AG04450 (cell line): Measurements from ENCODE around the gene TRIM22. TPM values are rescaled to one million over a fixed set of nuclear protein-coding genes. Genes with fewer than 3 reads are reported as not detected.

Experiments
- CTCF ChIA-PET: fragments of 300-600, 350-600 bp; formaldehyde crosslinking; extraction: SDS; loops from one replicate; lab custom pipeline; 2022; ENCODE audit warnings: antibody characterized with exemption, inconsistent platforms; lab: Charles Lee
- POLR2A ChIA-PET: fragments of 350-600 bp; formaldehyde crosslinking; extraction: SDS; loops from one replicate; lab custom pipeline; 2021; ENCODE audit warnings: antibody characterized with exemption, inconsistent platforms; lab: Yijun Ruan, JAX
- DNase-seq: peaks from one replicate; pipeline ENCODE4 v3.0.0-alpha.2; 2011; ENCODE audit warnings: low read depth, low spot score
- H3K27ac ChIP-seq: one replicate; pipeline ENCODE4 v1.5.1; 2012; ENCODE audit warnings: low read depth, low read length, control low read depth
- H3K27me3 ChIP-seq: one replicate; pipeline ENCODE4 v1.6.0; 2012; ENCODE audit warnings: low read length; ENCODE audit not compliant: control insufficient read depth, insufficient read depth
- H3K4me3 ChIP-seq: 2 replicates; pipeline ENCODE4 v1.5.1; 2011; ENCODE audit warnings: mild to moderate bottlenecking, low read depth, low read length, control low read depth
- H3K9me3 ChIP-seq: 2 replicates; pipeline ENCODE4 v1.5.1; 2012; ENCODE audit warnings: low read length; ENCODE audit not compliant: control insufficient read depth, insufficient read depth
- CTCF ChIP-seq: IDR thresholded peaks from 2 replicates; pipeline ENCODE4 v1.5.1; 2011; ENCODE audit warnings: low read depth, low read length, control low read depth, inconsistent platforms
- polyA plus RNA-seq: library from polyadenylated mRNA; depleted of rRNA; stranded (reverse); fragments of >200 nt; gene quantifications from 2 replicates; pipeline ENCODE4 v1.2.3, GENCODE V29; 2011

TRIM22 gene
- polyA plus RNA-seq, 1 experiment = 100 TPM

GRCh38 chr11:5726351-5726750, 36.8 kb downstream of the TRIM22 start:
- CTCF ChIA-PET = no interaction called here

GRCh38 chr11:5727691-5728090, 38.1 kb downstream of the TRIM22 start:
- no peak for TF ChIP-seq CTCF
- ChIA-PET CTCF (interaction anchor here (1.4 kb wide), 1 partner anchor 22 kb away, joined by 4 read pairs; no protein-coding TSS in a partner anchor), POLR2A (no interaction called here)
- Histone ChIP-seq H3K27me3 (peaks cover 3% of the 10 kb centered on the region), H3K27ac (no peak overlapping the region), H3K9me3 (no peaks in the 10 kb centered on the region), H3K4me3 (no peak overlapping the region)
- DNase-seq = no peak

More at GRCh38 chr11:5726351-5726750, 36.8 kb downstream of the TRIM22 start:
- TF ChIP-seq CTCF = no peak
- DNase-seq = no peak
- no peak overlapping the region for H3K4me3 ChIP-seq
- POLR2A ChIA-PET = no interaction called here
- H3K27ac ChIP-seq = no peak overlapping the region
- H3K27me3 ChIP-seq = peaks cover 3% of the 10 kb centered on the region
- H3K9me3 ChIP-seq = no peaks in the 10 kb centered on the region

GRCh38 chr11:5736396-5736795, 46.8 kb downstream of the TRIM22 start, which contains the start of gene OR56B1:
Gene OR56B1, plus strand, starts transcription at chr11:5736448. Its CDS starts 69 bp downstream, at chr11:5736517.
- no peak for TF ChIP-seq CTCF
- POLR2A ChIA-PET = no interaction called here
- Histone ChIP-seq H3K27me3 (no peaks in the 10 kb centered on the region), H3K27ac (no peak within 1 kb of the TSS), H3K4me3 (no peak within 1 kb of the TSS), H3K9me3 (no peaks in the 10 kb centered on the region)
- DNase-seq = no peak
- CTCF ChIA-PET = interaction anchor here (0.6 kb wide), 1 partner anchor 37 kb away, joined by 3 read pairs; no protein-coding TSS in a partner anchor

GRCh38 chr11:5737091-5737490, 47.5 kb downstream of the TRIM22 start:
- Histone ChIP-seq H3K27me3 (no peaks in the 10 kb centered on the region), H3K9me3 (no peaks in the 10 kb centered on the region), H3K27ac (no peak overlapping the region), H3K4me3 (no peak overlapping the region)
- POLR2A ChIA-PET = no interaction called here
- TF ChIP-seq CTCF = no peak
- peak; percentile 2 for DNase-seq
- CTCF ChIA-PET = no interaction called here

GRCh38 chr11:5737670-5738392, 48.2 kb downstream of the TRIM22 start:
- Histone ChIP-seq H3K4me3 (no peak overlapping the region), H3K27me3 (no peaks in the 10 kb centered on the region), H3K9me3 (no peaks in the 10 kb centered on the region), H3K27ac (no peak overlapping the region)
- DNase-seq = no peak
- TF ChIP-seq CTCF = no peak
- POLR2A ChIA-PET = no interaction called here
- CTCF ChIA-PET = no interaction called here
